GM12891 (cell line): ENCODE results near the gene GPBAR1.
"Not testable (repeated sequence)": the region's sequence is repeated elsewhere in the genome, so short reads cannot be mapped to it uniquely, and the experiment has no call there.

Experiments
- POLR2A ChIP-seq: IDR thresholded peaks from 2 replicates; pipeline ENCODE4 v1.6.1; 2011; ENCODE audit warnings: low read depth, low read length, control low read depth
- POLR2AphosphoS5 ChIP-seq: IDR thresholded peaks from 2 replicates; pipeline ENCODE4 v1.6.1; 2011; ENCODE audit warnings: low read depth, low read length, control low read depth
- POU2F2 ChIP-seq: IDR thresholded peaks from 2 replicates; pipeline ENCODE4 v1.6.1; 2011; ENCODE audit warnings: low read depth, mild to moderate bottlenecking, control low read depth, low read length, moderate library complexity

DNA sequence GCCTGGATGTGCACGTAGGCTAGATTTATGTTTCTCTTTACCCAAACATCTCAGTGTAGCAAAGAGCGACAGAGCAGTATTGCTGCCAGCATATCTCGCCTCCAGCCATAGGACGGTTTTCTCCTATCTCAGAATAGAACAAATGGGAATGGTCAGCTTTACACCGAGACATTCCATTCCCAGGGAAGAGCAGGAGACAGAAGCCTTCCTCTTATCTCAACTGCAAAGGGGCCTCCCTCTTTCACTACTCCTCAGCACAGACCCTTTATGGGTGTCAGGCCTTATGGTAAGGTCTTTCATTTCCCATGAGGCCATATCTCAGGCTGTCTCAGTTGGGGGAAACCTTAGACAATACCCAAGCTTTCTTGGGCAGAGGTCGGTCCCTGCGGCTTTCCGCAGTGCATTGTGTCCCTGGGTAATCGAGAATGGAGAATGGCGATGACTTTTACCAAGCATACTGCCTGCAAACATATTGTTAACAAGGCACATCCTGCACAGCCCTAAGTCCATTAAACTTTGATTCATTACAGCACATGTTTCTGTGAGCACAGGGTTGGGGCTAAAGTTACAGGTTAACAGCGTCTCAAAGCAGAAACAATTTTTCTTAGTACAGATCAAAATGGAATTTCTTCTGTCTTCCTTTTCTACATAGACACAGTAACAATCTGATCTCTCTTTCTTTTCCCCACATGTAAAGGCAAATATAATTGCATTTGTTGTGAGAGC, 50.9 kb downstream of the GPBAR1 start:
- not testable (repeated sequence) for TF ChIP-seq POLR2A, POLR2AphosphoS5, POU2F2
